Measurements from ENCODE around the gene LHX8.

Gene LHX8

DNA sequence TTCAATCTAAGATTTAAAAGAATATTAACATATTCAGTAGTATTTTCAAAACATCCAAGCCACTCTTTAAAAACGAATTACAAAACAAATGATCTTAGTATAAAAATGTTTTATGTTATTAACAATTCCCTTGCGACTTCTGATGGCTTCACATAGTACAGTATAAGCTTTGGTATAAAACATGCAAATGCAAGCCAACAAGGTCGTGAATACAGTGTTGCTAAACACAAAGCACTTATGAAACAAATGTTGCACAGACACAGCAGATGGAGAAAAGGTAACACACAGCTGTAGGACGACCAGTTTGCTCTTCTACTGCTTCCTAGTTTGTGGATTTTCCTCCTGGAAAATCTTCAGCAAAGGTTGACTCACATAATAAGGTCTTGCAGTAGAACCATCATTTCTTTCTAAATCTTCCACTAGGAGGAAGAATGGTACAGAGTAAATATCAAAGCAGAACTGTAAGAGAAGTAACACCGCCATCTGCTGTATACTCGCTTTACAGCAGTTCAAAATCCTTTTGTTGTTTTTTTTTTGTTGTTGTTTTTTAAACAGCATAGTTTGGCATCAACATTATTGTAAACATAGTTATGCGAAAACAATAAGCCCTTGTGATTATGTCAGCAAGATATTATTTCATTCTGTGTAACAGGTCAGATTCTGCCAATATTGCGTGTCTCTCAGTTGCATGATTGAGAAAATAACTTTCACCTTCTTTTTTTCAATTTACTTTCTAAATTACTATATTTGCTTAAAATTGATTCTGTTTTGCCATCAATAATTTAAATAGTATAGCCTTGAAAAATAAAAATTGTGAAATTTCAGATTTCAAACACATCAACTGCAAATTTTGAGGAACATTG, 69.5 kb downstream of the LHX8 start:
- no peak for DNase-seq
- no peak for ATAC-seq

DNA sequence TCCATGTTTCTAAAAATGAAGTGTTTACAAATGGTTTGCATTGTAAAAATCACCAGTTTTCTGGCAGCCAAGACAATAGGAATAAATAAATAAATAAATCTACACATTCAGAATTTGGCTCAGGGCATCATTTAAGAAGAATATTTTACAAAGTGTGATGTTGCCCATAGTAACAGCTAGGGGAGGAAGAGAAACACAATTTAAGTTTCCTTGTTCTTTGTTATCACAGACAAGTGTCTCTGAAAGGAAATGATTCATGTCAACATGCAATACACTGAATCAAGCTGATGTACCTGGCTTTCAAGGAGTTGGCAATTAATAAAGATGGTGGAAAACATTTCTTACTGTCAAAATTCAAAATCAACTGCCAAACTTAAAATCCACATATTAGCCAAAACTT, 74.7 kb downstream of the LHX8 start:
- ATAC-seq (no peak), DNase-seq (no peak)

Measured in stimulated activated naive CD8-positive, alpha-beta T cell treated with anti-CD3 and anti-CD28 coated beads, Interleukin-15, Interleukin-2, amounts not matched to agents 100 U/mL and 50 U/mL, for 24 hours (primary cell).